COLO668 (cell line): ENCODE measurements around the gene PJA1.

Source experiments
- DNase-seq: peaks from one replicate; lab custom pipeline; 2025; ENCODE audit not compliant: unreplicated experiment; lab: John Stamatoyannopoulos, UW

PJA1 gene

GRCh38 chrX:69117876-69118526 lies 47.3 kb downstream of the PJA1 start:
- no peak for DNase-seq

- DNase-seq, result no peak
Observed at GRCh38 chrX:69116077-69116476, 49.2 kb downstream of the PJA1 start.

- DNase-seq, result no peak
Observed at GRCh38 chrX:69113723-69114122, 51.5 kb downstream of the PJA1 start.
